ENCODE results near the gene RAB37. TPM values are rescaled to one million over a fixed set of nuclear protein-coding genes. Genes with fewer than 3 reads are reported as not detected.

The RAB37 gene
- total and polyA plus RNA-seq, 9 of the 15 experiments (the other 6 are each of a cell fraction or from before 2014, with no cell fraction given) = 0.03 to 0.27 (median 0.11) TPM; not detected in 4

DNA sequence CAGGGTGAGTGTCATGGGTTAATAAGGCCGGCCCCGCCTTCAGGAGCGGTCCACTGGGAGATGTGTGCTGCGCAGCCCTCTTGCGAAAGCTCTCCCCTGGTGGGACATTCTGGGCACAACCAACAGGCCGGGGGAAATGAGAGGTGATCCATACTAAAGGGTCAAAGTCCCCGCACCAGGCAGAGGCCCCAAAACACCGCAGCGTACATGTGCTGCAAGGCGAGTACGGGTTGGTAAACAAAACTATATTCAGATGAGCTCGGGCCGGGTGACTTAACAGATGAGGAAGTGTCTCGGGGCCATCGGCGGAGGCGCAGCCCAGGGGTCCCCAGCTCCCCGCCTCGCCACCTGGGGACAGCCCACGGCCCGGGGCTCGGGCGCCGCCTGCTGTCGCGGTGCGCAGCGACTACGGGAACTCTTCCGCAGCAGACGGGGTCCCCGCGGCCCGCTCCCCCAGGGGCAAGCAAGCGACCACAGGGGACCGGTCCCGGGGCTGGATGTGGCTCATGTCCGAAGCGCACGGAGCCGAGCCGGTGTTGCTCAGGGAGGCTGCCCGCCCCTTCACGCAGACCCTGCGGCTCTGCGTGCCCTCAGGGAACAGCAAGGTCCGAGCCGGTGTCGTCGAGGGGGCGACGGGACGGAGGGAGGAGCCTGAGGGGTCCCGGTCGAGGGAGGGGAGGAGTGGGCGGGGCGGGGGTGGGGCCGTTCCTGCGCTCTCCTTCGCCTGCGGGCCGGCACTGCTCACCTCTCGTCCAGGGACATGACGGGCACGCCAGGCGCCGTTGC lies at the start of gene RAB37 (continued):
- TF ChIP-seq RB1 (IDR thresholded peaks at IDR 0.05; ENCODE audit: low read depth) (0 out of 2 replicates have a peak, but pooled peaks have one; percentile 17), SIN3A (IDR thresholded peaks at IDR 0.05; ENCODE audit: borderline replicate concordance in 2 of 2, control insufficient read depth in 1 of 2, low read depth in 2 of 2, low read length in 2 of 2) (no peak), NFIC (IDR thresholded peaks at IDR 0.05) (peak; percentile 52), ARID2 (IDR thresholded peaks at IDR 0.05) (no peak), SMC3 (conservative IDR thresholded peaks at IDR 0.05; ENCODE audit: insufficient read depth, low read depth, low read length) (0 out of 2 replicates have a peak, but pooled peaks have one; percentile 29), NCOA6 (IDR thresholded peaks at IDR 0.05) (peak; percentile 78), ZEB2 (IDR thresholded peaks at IDR 0.05) (no peak), FUS (optimal IDR thresholded peaks at IDR 0.05; ENCODE audit: low read depth, low read length) (no peak), CC2D1A (IDR thresholded peaks at IDR 0.05) (no peak), HEY1 (CRISPR knock-in tag; IDR thresholded peaks at IDR 0.05; ENCODE audit: borderline replicate concordance) (no peak), ZKSCAN3 (CRISPR knock-in tag; IDR thresholded peaks at IDR 0.05) (no peak), ZNF436 (CRISPR knock-in tag; IDR thresholded peaks at IDR 0.05) (no peak)
- TF ChIP-seq, protein P1, sequence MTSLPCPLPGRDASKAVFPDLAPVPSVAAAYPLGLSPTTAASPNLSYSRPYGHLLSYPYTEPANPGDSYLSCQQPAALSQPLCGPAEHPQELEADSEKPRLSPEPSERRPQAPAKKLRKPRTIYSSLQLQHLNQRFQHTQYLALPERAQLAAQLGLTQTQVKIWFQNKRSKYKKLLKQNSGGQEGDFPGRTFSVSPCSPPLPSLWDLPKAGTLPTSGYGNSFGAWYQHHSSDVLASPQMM (CRISPR knock-in tag; IDR thresholded peaks at IDR 0.05) = no peak
- TF ChIP-seq, protein P2, sequence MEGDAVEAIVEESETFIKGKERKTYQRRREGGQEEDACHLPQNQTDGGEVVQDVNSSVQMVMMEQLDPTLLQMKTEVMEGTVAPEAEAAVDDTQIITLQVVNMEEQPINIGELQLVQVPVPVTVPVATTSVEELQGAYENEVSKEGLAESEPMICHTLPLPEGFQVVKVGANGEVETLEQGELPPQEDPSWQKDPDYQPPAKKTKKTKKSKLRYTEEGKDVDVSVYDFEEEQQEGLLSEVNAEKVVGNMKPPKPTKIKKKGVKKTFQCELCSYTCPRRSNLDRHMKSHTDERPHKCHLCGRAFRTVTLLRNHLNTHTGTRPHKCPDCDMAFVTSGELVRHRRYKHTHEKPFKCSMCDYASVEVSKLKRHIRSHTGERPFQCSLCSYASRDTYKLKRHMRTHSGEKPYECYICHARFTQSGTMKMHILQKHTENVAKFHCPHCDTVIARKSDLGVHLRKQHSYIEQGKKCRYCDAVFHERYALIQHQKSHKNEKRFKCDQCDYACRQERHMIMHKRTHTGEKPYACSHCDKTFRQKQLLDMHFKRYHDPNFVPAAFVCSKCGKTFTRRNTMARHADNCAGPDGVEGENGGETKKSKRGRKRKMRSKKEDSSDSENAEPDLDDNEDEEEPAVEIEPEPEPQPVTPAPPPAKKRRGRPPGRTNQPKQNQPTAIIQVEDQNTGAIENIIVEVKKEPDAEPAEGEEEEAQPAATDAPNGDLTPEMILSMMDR (IDR thresholded peaks at IDR 0.05 in 2 of 3, conservative IDR thresholded peaks at IDR 0.05 in 1 of 3; ENCODE audit: insufficient read depth in 2 of 3, low read depth in 1 of 3, low read length in 3 of 3) = peak; percentile 53 to 68 (median 55)
- TF ChIP-seq, protein P3, sequence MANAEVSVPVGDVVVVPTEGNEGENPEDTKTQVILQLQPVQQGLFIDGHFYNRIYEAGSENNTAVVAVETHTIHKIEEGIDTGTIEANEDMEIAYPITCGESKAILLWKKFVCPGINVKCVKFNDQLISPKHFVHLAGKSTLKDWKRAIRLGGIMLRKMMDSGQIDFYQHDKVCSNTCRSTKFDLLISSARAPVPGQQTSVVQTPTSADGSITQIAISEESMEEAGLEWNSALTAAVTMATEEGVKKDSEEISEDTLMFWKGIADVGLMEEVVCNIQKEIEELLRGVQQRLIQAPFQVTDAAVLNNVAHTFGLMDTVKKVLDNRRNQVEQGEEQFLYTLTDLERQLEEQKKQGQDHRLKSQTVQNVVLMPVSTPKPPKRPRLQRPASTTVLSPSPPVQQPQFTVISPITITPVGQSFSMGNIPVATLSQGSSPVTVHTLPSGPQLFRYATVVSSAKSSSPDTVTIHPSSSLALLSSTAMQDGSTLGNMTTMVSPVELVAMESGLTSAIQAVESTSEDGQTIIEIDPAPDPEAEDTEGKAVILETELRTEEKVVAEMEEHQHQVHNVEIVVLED (CRISPR knock-in tag; IDR thresholded peaks at IDR 0.05) = no peak
- TF ChIP-seq, protein P4, sequence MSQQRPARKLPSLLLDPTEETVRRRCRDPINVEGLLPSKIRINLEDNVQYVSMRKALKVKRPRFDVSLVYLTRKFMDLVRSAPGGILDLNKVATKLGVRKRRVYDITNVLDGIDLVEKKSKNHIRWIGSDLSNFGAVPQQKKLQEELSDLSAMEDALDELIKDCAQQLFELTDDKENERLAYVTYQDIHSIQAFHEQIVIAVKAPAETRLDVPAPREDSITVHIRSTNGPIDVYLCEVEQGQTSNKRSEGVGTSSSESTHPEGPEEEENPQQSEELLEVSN (IDR thresholded peaks at IDR 0.05; ENCODE audit: borderline replicate concordance in 1 of 2, extremely low read depth in 1 of 2, insufficient read depth in 1 of 2, insufficient read length in 1 of 2, low read depth in 1 of 2, low read length in 1 of 2, poor library complexity in 1 of 2, severe bottlenecking in 1 of 2) = no peak
- TF ChIP-seq, protein P5, sequence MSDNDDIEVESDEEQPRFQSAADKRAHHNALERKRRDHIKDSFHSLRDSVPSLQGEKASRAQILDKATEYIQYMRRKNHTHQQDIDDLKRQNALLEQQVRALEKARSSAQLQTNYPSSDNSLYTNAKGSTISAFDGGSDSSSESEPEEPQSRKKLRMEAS (CRISPR knock-in tag; IDR thresholded peaks at IDR 0.05) = no peak
- TF ChIP-seq, protein P6, sequence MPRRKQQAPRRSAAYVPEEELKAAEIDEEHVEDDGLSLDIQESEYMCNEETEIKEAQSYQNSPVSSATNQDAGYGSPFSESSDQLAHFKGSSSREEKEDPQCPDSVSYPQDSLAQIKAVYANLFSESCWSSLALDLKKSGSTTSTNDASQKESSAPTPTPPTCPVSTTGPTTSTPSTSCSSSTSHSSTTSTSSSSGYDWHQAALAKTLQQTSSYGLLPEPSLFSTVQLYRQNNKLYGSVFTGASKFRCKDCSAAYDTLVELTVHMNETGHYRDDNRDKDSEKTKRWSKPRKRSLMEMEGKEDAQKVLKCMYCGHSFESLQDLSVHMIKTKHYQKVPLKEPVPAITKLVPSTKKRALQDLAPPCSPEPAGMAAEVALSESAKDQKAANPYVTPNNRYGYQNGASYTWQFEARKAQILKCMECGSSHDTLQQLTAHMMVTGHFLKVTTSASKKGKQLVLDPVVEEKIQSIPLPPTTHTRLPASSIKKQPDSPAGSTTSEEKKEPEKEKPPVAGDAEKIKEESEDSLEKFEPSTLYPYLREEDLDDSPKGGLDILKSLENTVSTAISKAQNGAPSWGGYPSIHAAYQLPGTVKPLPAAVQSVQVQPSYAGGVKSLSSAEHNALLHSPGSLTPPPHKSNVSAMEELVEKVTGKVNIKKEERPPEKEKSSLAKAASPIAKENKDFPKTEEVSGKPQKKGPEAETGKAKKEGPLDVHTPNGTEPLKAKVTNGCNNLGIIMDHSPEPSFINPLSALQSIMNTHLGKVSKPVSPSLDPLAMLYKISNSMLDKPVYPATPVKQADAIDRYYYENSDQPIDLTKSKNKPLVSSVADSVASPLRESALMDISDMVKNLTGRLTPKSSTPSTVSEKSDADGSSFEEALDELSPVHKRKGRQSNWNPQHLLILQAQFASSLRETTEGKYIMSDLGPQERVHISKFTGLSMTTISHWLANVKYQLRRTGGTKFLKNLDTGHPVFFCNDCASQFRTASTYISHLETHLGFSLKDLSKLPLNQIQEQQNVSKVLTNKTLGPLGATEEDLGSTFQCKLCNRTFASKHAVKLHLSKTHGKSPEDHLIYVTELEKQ (CRISPR knock-in tag; IDR thresholded peaks at IDR 0.05) = no peak

Measured in K562 (cell line).